HG03521 (cell line): ENCODE results near the gene TSPAN33.
"Not testable (repeated sequence)": the region's sequence is repeated elsewhere in the genome, so short reads cannot be mapped to it uniquely, and the experiment has no call there.

Experiments
- ATAC-seq: cut with Tn5 transposase; IDR thresholded peaks from one replicate; pipeline ENCODE4 v1.9.1; 2021; ENCODE audit warnings: mild to moderate bottlenecking, moderate library complexity; ENCODE audit not compliant: unreplicated experiment

Gene TSPAN33

GRCh38 chr7:129169686-129170440 lies 25.4 kb downstream of the TSPAN33 start:
- no peak for ATAC-seq

- no peak for ATAC-seq
Observed at GRCh38 chr7:129170441-129171021, 26.0 kb downstream of the TSPAN33 start.

GRCh38 chr7:129173861-129174260 lies 29.4 kb downstream of the TSPAN33 start:
- ATAC-seq = not testable (repeated sequence)

- no peak for ATAC-seq
Observed at GRCh38 chr7:129176916-129177710, 32.6 kb downstream of the TSPAN33 start.

GRCh38 chr7:129184981-129185670 lies 40.6 kb downstream of the TSPAN33 start:
- no peak for ATAC-seq

- ATAC-seq = no peak
Observed at GRCh38 chr7:129186749-129187260, 42.3 kb downstream of the TSPAN33 start.

- no peak for ATAC-seq
Observed at GRCh38 chr7:129187681-129188371, 43.3 kb downstream of the TSPAN33 start.

- no peak for ATAC-seq
Observed at GRCh38 chr7:129188372-129188891, 43.9 kb downstream of the TSPAN33 start, which contains the start of gene SMO. Gene SMO, plus strand, starts transcription at chr7:129188633. Its CDS starts 519 bp downstream, at chr7:129189152.

GRCh38 chr7:129188892-129189660 lies 44.6 kb downstream of the TSPAN33 start:
- no peak for ATAC-seq

- no peak for ATAC-seq
Observed at GRCh38 chr7:129189661-129190310, 45.3 kb downstream of the TSPAN33 start.

GRCh38 chr7:129191272-129191671 lies 46.8 kb downstream of the TSPAN33 start:
- no peak for ATAC-seq

GRCh38 chr7:129193892-129194291 lies 49.4 kb downstream of the TSPAN33 start:
- no peak for ATAC-seq

GRCh38 chr7:129197771-129198170 lies 53.3 kb downstream of the TSPAN33 start:
- no peak for ATAC-seq

- ATAC-seq = no peak
Observed at GRCh38 chr7:129199406-129199805, 54.9 kb downstream of the TSPAN33 start.

GRCh38 chr7:129202058-129202777 lies 57.7 kb downstream of the TSPAN33 start:
- ATAC-seq = no peak

- ATAC-seq = no peak
Observed at GRCh38 chr7:129203050-129203741, 58.7 kb downstream of the TSPAN33 start.

- ATAC-seq = no peak
Observed at GRCh38 chr7:129205126-129205818, 60.8 kb downstream of the TSPAN33 start.
